B cell (primary cell): Measurements from ENCODE around the gene HBG2. TPM values are rescaled to one million over a fixed set of nuclear protein-coding genes. Genes with fewer than 3 reads are reported as not detected.

ENCODE experiments used
- ATAC-seq: fragments of 200-7000 bp; cut with Tn5 transposase; one replicate; pipeline ENCODE4 v1.10.0; 2021; ENCODE audit warnings: low read depth, mild to moderate bottlenecking, moderate number of reproducible peaks, moderate library complexity
- CTCF ChIA-PET: fragments of 350-600 bp; sonication (Branson Sonifier 250); formaldehyde crosslinking; loops from one replicate; lab custom pipeline; 2021; ENCODE audit warnings: antibody characterized with exemption, inconsistent platforms; lab: Charles Lee
- POLR2A ChIA-PET: fragments of 350-600 bp; sonication (Branson Sonifier 250); formaldehyde crosslinking; loops from one replicate; lab custom pipeline; 2021; ENCODE audit warnings: antibody characterized with exemption; lab: Charles Lee
- DNase-seq: peaks from one replicate; pipeline ENCODE4 v3.0.0; 2013
- H2AFZ ChIP-seq: 2 replicates; pipeline ENCODE4 v1.6.1; 2012; ENCODE audit warnings: mild to moderate bottlenecking, low read depth, low read length; ENCODE audit not compliant: insufficient read depth, poor library complexity, severe bottlenecking
- H3K27ac ChIP-seq, 2 donors: 1 replicate in 1 of 2; 2 replicates in 1 of 2; pipeline ENCODE4 v1.5.1; 2012 to 2013; ENCODE audit warnings: low read length in 2 of 2, mild to moderate bottlenecking in 2 of 2, moderate library complexity in 1 of 2
- H3K27me3 ChIP-seq, 4 experiments: fragments of 200-600 bp in 1 of 4; sonication (generic) in 1 of 4; replicated peaks in 1 of 4; 1 replicate in 2 of 4; 2 replicates in 2 of 4; pipeline versions ENCODE4 v1.6.1 to v1.7.0; 2013 to 2016; ENCODE audit warnings: low read length in 3 of 4, mild to moderate bottlenecking in 2 of 4, mixed read lengths in 1 of 4, moderate library complexity in 1 of 4; ENCODE audit not compliant: insufficient read depth in 4 of 4, control insufficient read depth in 3 of 4; ENCODE audit errors: control extremely low read depth in 1 of 4
- H3K36me3 ChIP-seq, 2 experiments: replicated peaks in 1 of 2; 1 replicate in 1 of 2; 2 replicates in 1 of 2; pipeline versions ENCODE4 v1.6.1 to v1.7.1; 2013; ENCODE audit warnings: low read length in 1 of 2; ENCODE audit not compliant: insufficient read depth in 2 of 2, control insufficient read depth in 1 of 2; ENCODE audit errors: control extremely low read depth in 1 of 2, extremely low read depth in 1 of 2
- H3K4me1 ChIP-seq, 2 donors: fragments of 200-600 bp in 1 of 2; sonication (generic) in 1 of 2; 1 replicate in 1 of 2; 2 replicates in 1 of 2; pipeline versions ENCODE4 v1.5.1 to v1.6.1; 2013 to 2017; ENCODE audit warnings: low read length in 2 of 2; ENCODE audit not compliant: control insufficient read depth in 2 of 2, insufficient read depth in 2 of 2
- H3K4me2 ChIP-seq: replicated peaks from 2 replicates; pipeline ENCODE3; 2012; ENCODE audit warnings: mild to moderate bottlenecking, low read depth, low read length; ENCODE audit not compliant: poor library complexity, severe bottlenecking
- H3K4me3 ChIP-seq, 5 experiments: fragments of 200-600 bp in 1 of 5; sonication (generic) in 1 of 5; 1 replicate in 3 of 5; 2 replicates in 2 of 5; pipeline versions ENCODE4 v1.5.1 to v1.7.0; 2011 to 2016; ENCODE audit warnings: low read length in 4 of 5, mild to moderate bottlenecking in 4 of 5, low read depth in 2 of 5, control low read depth in 1 of 5, moderate library complexity in 1 of 5; ENCODE audit not compliant: insufficient read depth in 1 of 5; ENCODE audit errors: control extremely low read depth in 1 of 5, extremely low read depth in 1 of 5
- H3K79me2 ChIP-seq: fragments of 200-600 bp; sonication (generic); one replicate; pipeline ENCODE4 v1.6.0; 2016; ENCODE audit warnings: low read length; ENCODE audit not compliant: control insufficient read depth, insufficient read depth
- H3K9ac ChIP-seq: fragments of 200-600 bp; sonication (generic); 2 replicates; pipeline ENCODE4 v1.6.1; 2017; ENCODE audit warnings: mild to moderate bottlenecking, low read length, moderate library complexity
- H3K9me3 ChIP-seq, 3 donors: one replicate each; pipeline versions ENCODE4 v1.6.1 to v1.7.1; 2013; ENCODE audit warnings: low read length in 2 of 3; ENCODE audit not compliant: control insufficient read depth in 2 of 3, insufficient read depth in 1 of 3; ENCODE audit errors: control extremely low read depth in 1 of 3
- H4K20me1 ChIP-seq: 2 replicates; pipeline ENCODE4 v1.6.0; 2012; ENCODE audit warnings: mild to moderate bottlenecking, low read length; ENCODE audit not compliant: insufficient read depth, control insufficient read depth, poor library complexity, severe bottlenecking
- H3K27ac Mint-ChIP-seq: one replicate; pipeline ENCODE4 v1.8.0; 2021; ENCODE audit warnings: mixed read lengths
- H3K27me3 Mint-ChIP-seq: one replicate; pipeline ENCODE4 v1.8.0; 2021; ENCODE audit warnings: mixed read lengths
- H3K4me1 Mint-ChIP-seq: one replicate; pipeline ENCODE4 v1.8.0; 2021; ENCODE audit warnings: mixed read lengths
- H3K4me3 Mint-ChIP-seq: one replicate; pipeline ENCODE4 v1.8.0; 2021; ENCODE audit warnings: mixed read lengths
- H3K9me3 Mint-ChIP-seq: one replicate; pipeline ENCODE4 v1.8.0; 2022; ENCODE audit warnings: mixed read lengths; ENCODE audit not compliant: insufficient read depth
- CTCF ChIP-seq: fragments of 200-600 bp; IDR thresholded peaks from one replicate; pipeline ENCODE4 v1.8.0; 2022; ENCODE audit warnings: antibody characterized with exemption, mild to moderate bottlenecking
- EZH2 ChIP-seq: IDR thresholded peaks from 2 replicates; pipeline ENCODE4 v1.6.1; 2012; ENCODE audit warnings: borderline replicate concordance, low read depth, mild to moderate bottlenecking, moderate library complexity, low read length; ENCODE audit not compliant: insufficient read depth, poor library complexity, severe bottlenecking
- WGBS: methylation state at CpG from one replicate; pipeline ENCODE4 v1.1.5; 2013; ENCODE audit warnings: missing lambda C conversion rate; ENCODE audit not compliant: insufficient coverage; 5-methylcytosine and 5-hydroxymethylcytosine counted together
- intact Hi-C: fragments of 100-400 bp; cut with micrococcal nuclease; formaldehyde crosslinking; loops from one replicate; pipeline ENCODE4 v1.10.0; 2022
- polyA plus RNA-seq: library from polyadenylated mRNA; depleted of rRNA; stranded (reverse); fragments of >200 nt; gene quantifications from 2 replicates; pipeline ENCODE4 v1.2.3, GENCODE V29; 2012
- total RNA-seq, 2 donors: library from RNA; stranded (reverse); fragments of 120-200 nt in 1 of 2; gene quantifications; 1 replicate in 1 of 2; 2 replicates in 1 of 2; pipeline versions ENCODE4 v1.2.3 to v1.2.4, GENCODE V29; 2013 to 2022

HBG2 gene
- total and polyA plus RNA-seq, 2 donors (not counting 1 experiment from before 2014, with no cell fraction given), result not detected

- H3K4me1 Mint-ChIP-seq, result peaks cover 6% of the 10 kb centered on the region
- ChIA-PET POLR2A (no interaction called here), CTCF (no interaction called here)
- TF ChIP-seq EZH2 (no peak), CTCF (no peak)
- no peak for ATAC-seq
- no peak overlapping the region for H3K4me3 Mint-ChIP-seq
- no peak overlapping the region for H3K27ac Mint-ChIP-seq
- no CpG with 5 or more reads among the region's 2 CpGs for WGBS
- H3K27me3 Mint-ChIP-seq, result peaks cover 3% of the 10 kb centered on the region
- intact Hi-C loops, result no loop called here
- no peaks in the 10 kb centered on the region for H3K9me3 ChIP-seq
- H2AFZ ChIP-seq, result no peak overlapping the region
- no peak overlapping the region for H3K4me3 ChIP-seq
- no peaks in the 10 kb centered on the region for H3K79me2 ChIP-seq
- H3K27ac ChIP-seq, result no peak overlapping the region
- H3K4me2 ChIP-seq, result no peak overlapping the region
- H3K9me3 Mint-ChIP-seq, result no peaks in the 10 kb centered on the region
- H4K20me1 ChIP-seq, result no peaks in the 10 kb centered on the region
- no peaks in the 10 kb centered on the region for H3K36me3 ChIP-seq
- H3K27me3 ChIP-seq, result no peaks in the 10 kb centered on the region
- no peak overlapping the region for H3K9ac ChIP-seq
- no peaks in the 10 kb centered on the region for H3K4me1 ChIP-seq
- no peak for DNase-seq
These were observed 24.8 kb downstream of the HBG2 start for GRCh38 chr11:5229796-5230195.

GRCh38 chr11:5229356-5229755 lies 25.2 kb downstream of the HBG2 start:
- no peak for TF ChIP-seq CTCF
- no peak for TF ChIP-seq EZH2
- ATAC-seq, result no peak
- intact Hi-C loops, result no loop called here
- Mint-ChIP-seq H3K9me3 (no peaks in the 10 kb centered on the region), H3K27me3 (peaks cover 3% of the 10 kb centered on the region), H3K4me1 (peaks cover 3% of the 10 kb centered on the region), H3K27ac (no peak overlapping the region), H3K4me3 (no peak overlapping the region)
- H3K4me3 ChIP-seq, result no peak overlapping the region
- no peaks in the 10 kb centered on the region for H3K4me1 ChIP-seq
- H3K27me3 ChIP-seq, result no peaks in the 10 kb centered on the region
- no peaks in the 10 kb centered on the region for H3K79me2 ChIP-seq
- no peak overlapping the region for H3K9ac ChIP-seq
- no peaks in the 10 kb centered on the region for H3K36me3 ChIP-seq
- H3K9me3 ChIP-seq, result no peaks in the 10 kb centered on the region
- H3K4me2 ChIP-seq, result no peak overlapping the region
- H4K20me1 ChIP-seq, result no peaks in the 10 kb centered on the region
- no peak overlapping the region for H2AFZ ChIP-seq
- H3K27ac ChIP-seq, result no peak overlapping the region
- no CpG with 5 or more reads among the region's 1 CpG for WGBS
- CTCF ChIA-PET, result no interaction called here
- DNase-seq, result no peak
- POLR2A ChIA-PET, result no interaction called here
